Rectal smooth muscle tissue (tissue), 1 donor: ENCODE data around the gene SPDYE17.
"Not testable (repeated sequence)": the region's sequence is repeated elsewhere in the genome, so short reads cannot be mapped to it uniquely, and the experiment has no call there.

Experiments
- H3K27ac ChIP-seq: one replicate; pipeline ENCODE4 v1.7.0; 2013; ENCODE audit warnings: low read depth, low read length, inconsistent platforms
- H3K27me3 ChIP-seq: one replicate; pipeline ENCODE4 v1.7.0; 2013; ENCODE audit warnings: low read length; ENCODE audit not compliant: control insufficient read depth, insufficient read depth
- H3K36me3 ChIP-seq: one replicate; pipeline ENCODE4 v1.7.0; 2013; ENCODE audit warnings: low read length; ENCODE audit not compliant: control insufficient read depth, insufficient read depth
- H3K4me1 ChIP-seq: one replicate; pipeline ENCODE4 v1.7.0; 2013; ENCODE audit warnings: low read length; ENCODE audit not compliant: control insufficient read depth, insufficient read depth
- H3K4me3 ChIP-seq: one replicate; pipeline ENCODE4 v1.7.0; 2013; ENCODE audit warnings: low read length
- H3K9ac ChIP-seq: one replicate; pipeline ENCODE4 v1.7.0; 2013; ENCODE audit warnings: low read length

The SPDYE17 gene

DNA sequence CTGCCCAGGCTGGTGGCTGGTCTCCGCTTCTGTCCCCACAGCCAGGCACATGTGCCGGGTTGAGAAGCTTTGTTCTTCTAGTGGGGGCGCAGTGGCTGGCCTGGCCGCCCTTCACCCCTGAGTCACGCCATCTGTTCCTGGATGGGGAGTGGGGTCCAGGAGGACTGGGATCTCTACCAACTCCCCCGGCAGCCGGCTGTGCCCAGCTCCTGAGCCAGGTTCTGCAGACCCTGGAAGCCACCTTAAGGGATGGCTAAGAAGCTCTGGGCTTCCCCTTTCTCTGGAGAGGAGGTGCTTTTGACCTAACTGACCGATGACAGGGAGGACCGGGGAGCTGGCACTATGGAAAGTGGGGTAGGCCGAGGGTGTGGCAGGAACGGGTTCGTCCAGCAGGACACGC lies 37.9 kb downstream of the SPDYE17 start:
- not testable (repeated sequence) for H3K4me3 ChIP-seq, H3K9ac ChIP-seq, H3K4me1 ChIP-seq, H3K27me3 ChIP-seq, H3K36me3 ChIP-seq, H3K27ac ChIP-seq

DNA sequence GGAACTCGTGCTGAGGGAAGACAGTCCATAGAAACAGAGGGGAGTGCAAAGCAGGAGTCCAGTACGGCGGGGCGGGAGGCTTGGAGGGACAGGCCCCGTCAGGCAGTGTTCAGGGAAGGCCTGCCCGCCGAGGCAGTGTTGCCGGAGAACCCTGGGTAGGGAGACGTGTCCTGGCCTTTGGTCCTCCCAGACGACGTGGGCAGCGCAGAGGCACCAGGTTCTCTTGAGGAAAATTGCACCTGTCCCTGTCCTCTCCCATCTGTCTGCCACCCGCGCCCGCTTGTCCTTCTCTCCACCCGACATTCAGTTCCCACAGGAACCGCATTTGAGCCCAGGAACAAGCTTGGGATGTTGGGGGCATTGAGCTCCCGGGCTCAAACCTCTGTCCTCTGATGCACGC lies 38.3 kb downstream of the SPDYE17 start:
- not testable (repeated sequence) for H3K4me3 ChIP-seq, H3K27me3 ChIP-seq, H3K27ac ChIP-seq, H3K9ac ChIP-seq, H3K36me3 ChIP-seq, H3K4me1 ChIP-seq

DNA sequence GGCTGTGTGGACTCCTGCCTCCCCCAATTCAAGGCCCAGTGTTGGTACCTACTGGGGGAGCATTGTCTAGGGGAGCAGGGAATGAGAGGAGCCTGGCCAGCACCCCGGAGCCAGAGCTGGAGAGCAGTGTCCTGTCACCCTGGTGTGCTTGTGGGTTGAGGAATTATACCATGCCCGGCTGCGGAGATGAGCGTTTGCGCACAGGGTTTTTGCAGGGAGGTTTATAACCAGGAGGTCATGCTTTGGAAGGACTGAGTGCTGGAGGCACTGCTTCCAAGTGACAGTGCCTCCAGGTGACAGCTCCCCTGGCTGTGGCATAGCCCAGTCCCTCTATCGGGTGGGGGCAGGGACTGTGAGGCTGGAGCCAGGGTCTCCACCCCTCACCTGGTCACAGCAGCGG lies 39.3 kb downstream of the SPDYE17 start:
- H3K4me3 ChIP-seq, H3K27me3 ChIP-seq, H3K27ac ChIP-seq: not testable (repeated sequence)

DNA sequence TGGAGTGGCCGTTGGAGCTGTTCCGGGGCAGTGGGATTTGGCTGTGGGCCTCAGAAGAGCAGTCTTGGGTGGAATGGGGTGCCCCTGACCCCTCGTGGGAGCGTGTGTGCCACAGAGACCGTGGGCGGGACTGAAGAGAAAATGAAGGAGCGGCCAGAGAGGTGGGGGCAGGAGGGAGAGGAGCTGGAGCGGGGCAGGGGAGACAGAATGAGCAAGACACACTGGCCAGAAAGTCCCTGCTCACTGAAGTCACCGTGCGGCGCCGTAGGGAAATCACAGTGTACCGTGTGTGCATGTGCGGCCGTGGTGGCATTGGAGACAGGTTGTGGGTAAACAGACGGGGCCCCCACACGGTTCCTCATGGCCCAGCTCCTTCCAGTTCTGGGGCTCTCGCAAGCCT lies 40.0 kb downstream of the SPDYE17 start:
- not testable (repeated sequence) for H3K36me3 ChIP-seq, H3K4me1 ChIP-seq, H3K27me3 ChIP-seq, H3K4me3 ChIP-seq, H3K27ac ChIP-seq, H3K9ac ChIP-seq

More for the DNA sequence above, 39.3 kb downstream of the SPDYE17 start:
- not testable (repeated sequence) for H3K36me3 ChIP-seq, H3K4me1 ChIP-seq, H3K9ac ChIP-seq

DNA sequence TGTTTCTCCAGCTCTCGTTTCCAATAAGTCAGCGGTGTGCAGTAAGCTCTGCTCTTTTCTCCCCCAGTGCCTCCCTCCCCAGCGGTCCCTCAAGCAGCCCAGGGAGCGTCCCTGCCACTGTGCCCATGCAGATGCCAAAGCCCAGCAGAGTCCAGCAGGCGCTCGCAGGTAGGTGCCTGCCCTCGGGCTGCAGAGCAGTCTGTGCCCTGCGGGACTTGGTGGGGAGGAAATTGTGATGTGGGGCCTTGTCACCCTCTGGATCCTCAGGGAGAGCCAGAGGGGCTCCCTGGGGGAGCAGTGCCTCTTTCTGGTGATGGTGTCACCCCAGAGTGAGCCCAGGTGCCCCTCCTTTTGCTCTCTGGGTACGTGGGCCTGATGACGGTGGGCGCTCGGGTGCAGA lies 42.0 kb downstream of the SPDYE17 start:
- not testable (repeated sequence) for H3K27me3 ChIP-seq, H3K9ac ChIP-seq, H3K36me3 ChIP-seq, H3K27ac ChIP-seq, H3K4me3 ChIP-seq, H3K4me1 ChIP-seq

DNA sequence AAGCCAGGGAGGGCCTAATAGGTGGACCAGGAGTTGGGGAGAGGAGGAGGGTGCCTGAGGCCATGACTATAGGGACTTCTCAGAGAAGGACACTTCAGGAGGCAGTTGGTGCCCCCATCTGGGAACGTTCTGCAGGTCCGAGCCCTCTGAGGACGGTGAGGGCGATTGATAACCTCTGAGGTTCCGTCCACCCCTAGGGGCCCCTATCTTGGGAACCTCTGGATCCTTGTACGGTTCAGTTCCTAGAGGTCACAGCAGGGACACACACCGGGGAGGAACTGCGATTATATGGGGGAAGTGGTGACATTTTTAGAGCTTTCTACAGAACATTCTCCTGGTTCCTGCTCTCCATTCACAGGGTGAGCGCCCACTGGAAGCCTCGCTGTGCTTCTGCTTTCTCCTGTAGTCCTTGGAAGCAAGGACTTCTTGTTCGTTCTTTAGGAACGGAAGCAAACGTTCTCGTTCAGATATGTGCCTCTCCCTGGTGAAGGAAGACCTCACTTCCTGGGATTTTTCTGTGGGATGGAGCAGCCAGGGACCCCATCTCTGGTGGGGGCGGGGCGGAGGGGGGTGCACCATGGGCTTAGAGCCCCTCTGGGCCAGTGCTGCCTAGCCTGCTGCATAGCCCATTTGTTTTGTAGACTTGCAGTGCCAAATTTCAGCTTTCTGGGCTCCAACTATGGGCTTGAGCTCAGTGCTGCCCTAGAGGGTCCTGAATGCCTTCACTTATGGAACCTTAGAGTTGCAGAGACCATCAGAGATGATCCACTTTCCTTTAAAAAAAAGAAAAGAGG lies 46.0 kb downstream of the SPDYE17 start:
- not testable (repeated sequence) for H3K36me3 ChIP-seq, H3K4me1 ChIP-seq, H3K4me3 ChIP-seq, H3K27me3 ChIP-seq, H3K9ac ChIP-seq, H3K27ac ChIP-seq

DNA sequence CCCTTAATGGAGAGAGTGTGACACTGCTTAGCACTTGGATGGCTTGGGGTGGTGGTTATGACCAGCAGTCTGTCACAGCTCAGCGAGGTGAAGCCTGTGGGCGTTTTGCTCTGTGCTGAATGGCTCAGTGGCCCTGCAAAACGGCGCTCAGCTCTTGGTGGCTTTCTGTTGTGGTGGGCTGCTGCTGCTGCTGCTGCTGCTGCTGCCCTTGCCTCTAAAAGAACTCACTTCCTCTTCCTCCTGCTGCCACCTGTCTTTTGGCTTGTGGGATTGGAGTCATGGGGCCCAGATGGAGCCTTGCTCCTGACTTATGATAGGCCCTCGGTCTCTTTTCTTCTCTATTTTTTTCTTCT lies 47.4 kb downstream of the SPDYE17 start:
- not testable (repeated sequence) for H3K4me1 ChIP-seq, H3K4me3 ChIP-seq, H3K9ac ChIP-seq, H3K36me3 ChIP-seq, H3K27me3 ChIP-seq, H3K27ac ChIP-seq

DNA sequence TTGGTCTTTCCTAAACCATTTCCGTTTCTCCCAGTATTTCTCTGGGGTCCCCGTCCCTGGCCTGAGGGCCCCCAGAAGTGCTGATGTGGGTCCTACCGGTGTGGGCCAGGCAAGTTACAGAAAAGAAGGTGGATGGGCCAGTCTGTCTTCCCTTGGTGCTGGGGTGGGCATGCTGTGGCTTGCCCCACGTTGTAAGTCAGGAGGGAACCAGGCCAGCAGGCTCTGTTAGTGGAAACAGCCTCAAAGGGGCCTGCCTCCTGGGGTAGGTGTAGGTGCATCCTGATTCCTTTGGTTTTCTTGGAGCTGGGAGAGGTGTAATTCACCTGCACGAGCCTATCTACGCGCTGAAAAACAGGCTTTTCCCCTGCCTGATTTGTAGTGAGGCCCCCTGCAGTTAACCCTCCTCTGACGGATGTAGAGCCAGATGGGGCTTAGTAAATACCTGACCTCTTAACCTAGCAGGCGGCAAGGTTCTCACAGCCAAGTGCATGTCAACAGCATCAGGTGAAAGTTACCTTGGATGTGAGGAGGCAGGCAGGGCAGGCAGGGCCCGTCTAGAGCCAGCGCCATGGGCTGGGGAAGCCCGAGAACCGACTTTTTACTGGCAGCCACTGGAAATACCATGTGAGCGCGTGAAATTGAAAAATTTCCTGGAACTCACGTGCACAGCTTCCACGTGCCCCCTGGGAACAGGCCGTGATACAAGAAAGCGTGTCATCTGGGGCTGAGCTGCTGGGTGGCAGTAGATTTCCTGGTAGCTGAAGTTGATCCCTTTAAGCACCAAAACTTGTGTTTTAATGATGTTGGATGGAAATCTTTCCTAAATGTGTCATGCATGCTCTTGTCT lies 48.0 kb downstream of the SPDYE17 start:
- H3K9ac ChIP-seq, H3K4me1 ChIP-seq, H3K27me3 ChIP-seq, H3K27ac ChIP-seq, H3K36me3 ChIP-seq, H3K4me3 ChIP-seq: not testable (repeated sequence)

DNA sequence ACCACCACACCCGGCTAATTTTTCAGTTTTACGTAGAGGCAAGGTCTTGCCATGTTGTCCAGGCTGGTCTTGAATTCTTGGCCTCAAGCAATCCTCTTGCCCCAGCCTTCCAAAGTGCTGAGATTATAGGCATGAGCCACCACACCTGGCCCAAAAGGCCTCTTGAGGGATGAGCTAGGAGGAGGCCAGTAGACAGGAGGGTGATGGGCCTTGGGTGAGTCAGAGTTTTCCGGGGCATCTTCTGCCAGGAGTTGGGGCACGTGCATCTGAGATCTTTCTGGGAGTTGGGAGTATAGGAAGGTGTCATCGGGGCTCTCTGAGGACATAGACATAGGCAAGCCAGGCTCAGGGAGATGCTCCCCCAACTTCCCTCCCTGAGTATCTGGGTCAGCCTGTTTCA lies 48.8 kb downstream of the SPDYE17 start:
- not testable (repeated sequence) for H3K36me3 ChIP-seq, H3K27me3 ChIP-seq, H3K4me3 ChIP-seq, H3K4me1 ChIP-seq, H3K27ac ChIP-seq, H3K9ac ChIP-seq

DNA sequence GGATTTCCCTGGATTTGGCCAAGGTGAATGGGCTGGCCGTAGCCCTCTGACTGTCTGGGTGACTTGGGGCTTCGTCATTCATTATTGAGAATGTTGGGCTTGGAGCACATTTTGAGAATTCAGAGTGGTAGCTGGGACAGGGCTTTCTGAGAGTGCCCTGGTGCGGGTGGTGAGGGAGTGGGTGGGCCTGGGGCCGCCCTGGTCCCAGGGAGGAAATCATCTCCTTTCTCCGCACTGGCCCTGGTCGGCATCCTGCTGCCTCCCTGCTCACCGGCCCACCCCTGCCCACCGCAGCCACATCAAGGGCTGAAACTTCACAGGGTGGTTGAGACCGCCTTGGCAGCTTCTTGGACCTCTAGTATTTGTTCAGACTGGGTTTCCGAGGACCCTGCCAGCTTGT lies 49.7 kb downstream of the SPDYE17 start:
- not testable (repeated sequence) for H3K36me3 ChIP-seq, H3K4me3 ChIP-seq, H3K27ac ChIP-seq, H3K27me3 ChIP-seq, H3K4me1 ChIP-seq, H3K9ac ChIP-seq

DNA sequence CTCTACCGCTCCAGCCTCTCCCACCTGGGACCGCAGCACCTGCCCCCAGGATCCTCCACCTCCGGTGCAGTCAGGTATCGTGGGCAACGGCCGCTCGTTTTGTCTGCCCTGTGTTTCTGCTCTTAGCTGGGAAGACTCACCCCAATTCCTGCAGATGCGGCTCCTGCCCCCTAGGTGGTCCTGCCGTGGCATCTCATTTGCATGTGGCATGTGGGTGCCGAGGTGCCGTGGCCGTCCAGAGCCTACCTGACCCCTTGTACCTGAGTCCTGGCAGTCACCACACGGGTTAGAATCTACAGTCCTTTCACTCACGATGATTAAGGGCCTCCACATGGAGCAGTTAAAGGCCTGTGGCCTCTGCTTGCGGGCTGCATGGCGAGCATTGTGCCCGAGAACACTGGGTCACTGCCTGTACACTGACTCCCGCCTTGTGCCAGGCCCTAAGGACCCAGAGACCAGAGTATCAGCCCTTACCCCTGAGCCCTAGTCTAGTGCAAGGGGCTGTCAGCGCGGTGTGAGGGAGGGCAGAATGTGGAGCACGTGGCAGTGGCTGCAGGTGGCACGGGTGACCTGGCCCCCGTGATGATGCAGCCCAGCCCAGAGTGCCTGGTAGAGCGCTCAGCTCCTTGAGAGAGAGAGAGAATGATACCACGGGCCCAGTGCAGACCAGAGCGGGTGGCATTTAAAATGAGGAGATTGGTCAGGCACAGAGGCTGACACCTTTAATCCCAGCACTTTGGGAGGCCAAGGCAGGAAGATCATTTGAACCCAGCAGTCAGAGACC lies 50.8 kb downstream of the SPDYE17 start:
- H3K27me3 ChIP-seq, H3K4me1 ChIP-seq, H3K27ac ChIP-seq, H3K36me3 ChIP-seq, H3K4me3 ChIP-seq, H3K9ac ChIP-seq: not testable (repeated sequence)

DNA sequence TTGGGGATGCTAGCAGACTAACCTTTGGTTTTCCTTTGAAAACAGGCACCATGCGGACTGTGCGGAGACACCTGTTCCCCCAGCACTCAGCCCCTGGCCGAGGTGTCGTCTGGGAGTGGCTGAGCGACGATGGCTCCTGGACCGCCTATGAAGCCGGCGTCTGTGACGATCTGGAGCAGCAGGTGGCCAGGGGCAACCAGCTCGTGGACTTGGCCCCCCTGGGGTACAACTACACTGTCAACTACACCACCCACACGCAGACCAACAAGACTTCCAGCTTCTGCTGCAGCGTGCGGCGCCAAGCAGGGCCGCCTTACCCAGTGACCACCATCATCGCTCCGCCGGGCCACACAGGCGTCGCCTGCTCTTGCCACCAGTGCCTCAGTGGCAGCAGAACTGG lies 51.6 kb downstream of the SPDYE17 start:
- H3K4me1 ChIP-seq, H3K36me3 ChIP-seq, H3K27me3 ChIP-seq, H3K27ac ChIP-seq, H3K9ac ChIP-seq, H3K4me3 ChIP-seq: not testable (repeated sequence)
